ENCODE measurements around the gene NUDT16L1. TPM values are rescaled to one million over a fixed set of nuclear protein-coding genes. Genes with fewer than 3 reads are reported as not detected.

Gene NUDT16L1
- total RNA-seq, 2 experiments from 2014 or later: 14.9 to 15.9 TPM

GRCh38 chr16:4734063-4734729, 40.8 kb downstream of the NUDT16L1 start, which contains the start of the genes ANKS3 and DNAAF8:
Gene ANKS3 (minus strand): TSS chr16:4734271. CDS start chr16:4730149, 4,122 bp downstream.
Gene DNAAF8 (plus strand): TSS chr16:4734537. CDS start chr16:4736515, 1,978 bp downstream.
- Histone ChIP-seq H3K9me3 (ENCODE audit: low read length) (no peaks in the 10 kb centered on the region), H3K79me2 (ENCODE audit: insufficient read depth, low read depth, low read length) (peaks cover 13% of the 10 kb centered on the region; the same call in 1 of the 2 replicates), H4K20me1 (ENCODE audit: insufficient read depth, low read length) (no peaks in the 10 kb centered on the region), H2AFZ (ENCODE audit: low read length) (peak within 1 kb of the TSS; percentile 87), H3K9me2 (ENCODE audit: insufficient read depth, low read length) (no peaks in the 10 kb centered on the region), H3K36me3 (ENCODE audit: insufficient read depth, low read length) (peaks cover 10% of the 10 kb centered on the region; the same call in 1 of the 2 replicates), H3K27ac (ENCODE audit: low read depth, low read length, poor library complexity, severe bottlenecking) (peak within 1 kb of the TSS; percentile 64), H3K4me2 (ENCODE audit: low read length) (peak within 1 kb of the TSS; percentile 94), H3K4me1 (ENCODE audit: insufficient read depth, low read length, poor library complexity, severe bottlenecking) (peaks cover 15% of the 10 kb centered on the region), H3K4me3 (ENCODE audit: low read depth, low read length, poor library complexity, severe bottlenecking) (peak within 1 kb of the TSS; percentile 89)
- DNase-seq (ENCODE audit: low spot score): peak; percentile 82
- ChIA-PET POLR2A (interaction anchor here (0.6 to 3.6 kb wide), 6 partner anchors 13 to 1974 kb away, joined by 3 to 23 read pairs (median 4); partner anchors contain the start of gene ZNF500), CTCF (ENCODE audit: unreplicated experiment) (interaction anchor here (0.5 to 1.3 kb wide), 6 partner anchors 10 to 238 kb away, joined by 3 read pairs; no protein-coding TSS in a partner anchor)
- no TSS peak for BruUV-seq (replicated peaks)
- no peak for TF ChIP-seq EZH2phosphoT487 (IDR thresholded peaks at IDR 0.05; ENCODE audit: borderline replicate concordance, low read depth, low read length)
- TF ChIP-seq, protein P1, sequence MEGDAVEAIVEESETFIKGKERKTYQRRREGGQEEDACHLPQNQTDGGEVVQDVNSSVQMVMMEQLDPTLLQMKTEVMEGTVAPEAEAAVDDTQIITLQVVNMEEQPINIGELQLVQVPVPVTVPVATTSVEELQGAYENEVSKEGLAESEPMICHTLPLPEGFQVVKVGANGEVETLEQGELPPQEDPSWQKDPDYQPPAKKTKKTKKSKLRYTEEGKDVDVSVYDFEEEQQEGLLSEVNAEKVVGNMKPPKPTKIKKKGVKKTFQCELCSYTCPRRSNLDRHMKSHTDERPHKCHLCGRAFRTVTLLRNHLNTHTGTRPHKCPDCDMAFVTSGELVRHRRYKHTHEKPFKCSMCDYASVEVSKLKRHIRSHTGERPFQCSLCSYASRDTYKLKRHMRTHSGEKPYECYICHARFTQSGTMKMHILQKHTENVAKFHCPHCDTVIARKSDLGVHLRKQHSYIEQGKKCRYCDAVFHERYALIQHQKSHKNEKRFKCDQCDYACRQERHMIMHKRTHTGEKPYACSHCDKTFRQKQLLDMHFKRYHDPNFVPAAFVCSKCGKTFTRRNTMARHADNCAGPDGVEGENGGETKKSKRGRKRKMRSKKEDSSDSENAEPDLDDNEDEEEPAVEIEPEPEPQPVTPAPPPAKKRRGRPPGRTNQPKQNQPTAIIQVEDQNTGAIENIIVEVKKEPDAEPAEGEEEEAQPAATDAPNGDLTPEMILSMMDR (conservative IDR thresholded peaks at IDR 0.05; ENCODE audit: low read length): no peak
- intact Hi-C loops (cut with micrococcal nuclease; ENCODE audit: unreplicated experiment): loop anchor here (2.0 kb wide), 3 partner anchors 41 to 113 kb away; partner anchors contain the start of genes GLYR1, NUDT16L1, ROGDI and UBN1

DNA sequence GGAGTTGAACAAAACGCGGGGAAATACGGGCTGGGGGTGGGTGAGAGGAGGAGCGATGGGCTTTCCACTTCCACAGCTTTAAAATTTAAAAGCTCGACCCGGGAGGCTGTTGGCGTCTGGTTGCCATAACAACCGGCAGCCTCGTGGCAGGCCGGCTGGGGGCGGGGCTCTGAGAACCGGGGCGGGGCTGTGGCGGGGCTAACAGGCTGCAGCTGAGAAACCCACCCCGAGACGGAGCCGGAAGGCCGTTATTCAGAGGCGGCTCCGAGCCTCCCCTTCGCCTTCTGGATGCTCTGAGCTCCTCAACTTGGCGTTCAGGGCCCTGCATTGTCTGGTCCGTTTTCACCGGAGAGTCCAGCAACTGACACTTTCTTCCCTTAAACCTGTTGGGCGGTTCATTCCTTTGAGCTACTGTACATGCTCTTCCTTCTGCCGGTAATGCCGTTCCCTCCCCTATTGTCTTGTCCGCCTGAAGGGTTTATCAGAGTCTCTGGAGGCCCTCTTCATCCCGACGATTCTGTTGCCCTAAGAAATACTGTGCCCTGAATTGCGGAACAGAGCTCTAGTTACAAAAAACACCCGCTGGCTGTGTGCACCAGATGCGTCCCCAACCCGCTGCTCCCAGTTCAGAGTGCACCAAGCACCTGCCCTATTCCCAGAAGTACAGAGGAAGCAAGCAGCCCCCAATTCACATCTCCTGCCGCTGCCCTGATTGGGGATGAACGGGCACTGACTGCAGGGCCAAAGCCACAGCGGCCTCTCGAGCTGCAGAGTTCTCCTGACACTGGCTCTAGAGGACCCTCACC, 41.6 kb downstream of the NUDT16L1 start:
- peak; percentile 93 for DNase-seq (ENCODE audit: low spot score)
- Histone ChIP-seq H3K4me1 (ENCODE audit: insufficient read depth, low read length, poor library complexity, severe bottlenecking) (peaks cover 15% of the 10 kb centered on the region), H3K36me3 (ENCODE audit: insufficient read depth, low read length) (peaks cover 5% of the 10 kb centered on the region; the same call in 1 of the 2 replicates), H3K9me2 (ENCODE audit: insufficient read depth, low read length) (no peaks in the 10 kb centered on the region), H3K9me3 (ENCODE audit: low read length) (no peaks in the 10 kb centered on the region), H3K27ac (ENCODE audit: low read depth, low read length, poor library complexity, severe bottlenecking) (peak overlapping the region; percentile 64), H3K4me3 (ENCODE audit: low read depth, low read length, poor library complexity, severe bottlenecking) (peak overlapping the region; percentile 89), H2AFZ (ENCODE audit: low read length) (peak overlapping the region; percentile 87), H3K79me2 (ENCODE audit: insufficient read depth, low read depth, low read length) (peaks cover 13% of the 10 kb centered on the region; the same call in 1 of the 2 replicates), H4K20me1 (ENCODE audit: insufficient read depth, low read length) (no peaks in the 10 kb centered on the region), H3K4me2 (ENCODE audit: low read length) (peak overlapping the region; percentile 94)
- ChIA-PET CTCF (ENCODE audit: unreplicated experiment) (interaction anchor here (0.6 to 1.3 kb wide), 6 partner anchors 11 to 237 kb away, joined by 3 read pairs; partner anchors contain the start of gene SEPTIN12), POLR2A (interaction anchor here (0.6 to 3.6 kb wide), 7 partner anchors 12 to 966 kb away, joined by 3 to 23 read pairs (median 4); partner anchors contain the start of gene ZNF500)
- intact Hi-C loops (cut with micrococcal nuclease; ENCODE audit: unreplicated experiment): loop anchor here (2.0 kb wide), 3 partner anchors 42 to 112 kb away; partner anchors contain the start of genes GLYR1, NUDT16L1, ROGDI and UBN1
- TF ChIP-seq, protein P1 (conservative IDR thresholded peaks at IDR 0.05; ENCODE audit: low read length): no peak
- no peak for TF ChIP-seq EZH2phosphoT487 (IDR thresholded peaks at IDR 0.05; ENCODE audit: borderline replicate concordance, low read depth, low read length)
- BruUV-seq (replicated peaks): no TSS peak
